HepG2 (cell line): ENCODE measurements around the gene PCGF2. TPM values are rescaled to one million over a fixed set of nuclear protein-coding genes. Genes with fewer than 3 reads are reported as not detected.

ENCODE experiments used
- DNMT3B ChIP-seq: conservative IDR thresholded peaks from 2 replicates; pipeline ENCODE4 v1.6.1; 2016; ENCODE audit warnings: missing biosample characterization, control low read depth
- FIP1L1 ChIP-seq: fragments of 200-400 bp; formaldehyde crosslinking; IDR thresholded peaks from 2 replicates; pipeline ENCODE4 v1.6.1; 2018; ENCODE audit warnings: low read depth, mild to moderate bottlenecking, low read length, moderate library complexity, borderline replicate concordance; ENCODE audit not compliant: insufficient read depth
- GATAD1 ChIP-seq: IDR thresholded peaks from 2 replicates; pipeline ENCODE4 v1.6.1; 2016; ENCODE audit warnings: missing genetic modification reagents, missing compliant biosample characterization
- HIVEP1 ChIP-seq: sonication (generic); formaldehyde crosslinking; IDR thresholded peaks from 2 replicates; pipeline ENCODE4 v1.4.0; 2020; ENCODE audit warnings: mild to moderate bottlenecking, missing genetic modification reagents
- HMGXB3 ChIP-seq: sonication (generic); formaldehyde crosslinking; IDR thresholded peaks from 2 replicates; pipeline ENCODE4 v1.4.0; 2020; ENCODE audit warnings: missing genetic modification reagents, borderline replicate concordance
- HOXA7 ChIP-seq: sonication (generic); formaldehyde crosslinking; IDR thresholded peaks from 2 replicates; pipeline ENCODE4 v1.8.1; 2022; ENCODE audit warnings: mild to moderate bottlenecking, missing genetic modification reagents, moderate library complexity
- KDM5A ChIP-seq: fragments of 200-600 bp; sonication (generic); IDR thresholded peaks from 2 replicates; pipeline ENCODE4 v1.7.0; 2018; ENCODE audit warnings: antibody characterized with exemption, mild to moderate bottlenecking, low read length, borderline replicate concordance
- NFRKB ChIP-seq: fragments of 450-650 bp; IDR thresholded peaks from 2 replicates; pipeline ENCODE4 v1.6.1; 2017
- SRF ChIP-seq: IDR thresholded peaks from 2 replicates; pipeline ENCODE4 v1.6.1; 2011; ENCODE audit warnings: mild to moderate bottlenecking, low read depth, low read length, moderate library complexity
- TERF1 ChIP-seq: sonication (generic); formaldehyde crosslinking; IDR thresholded peaks from 2 replicates; pipeline ENCODE4 v1.8.0; 2022; ENCODE audit warnings: mild to moderate bottlenecking, missing genetic modification reagents, moderate library complexity
- YEATS4 ChIP-seq: sonication (generic); formaldehyde crosslinking; IDR thresholded peaks from 2 replicates; pipeline ENCODE4 v1.4.0; 2020; ENCODE audit warnings: missing genetic modification reagents, borderline replicate concordance
- ZNF556 ChIP-seq: sonication (generic); formaldehyde crosslinking; IDR thresholded peaks from 2 replicates; pipeline ENCODE4 v1.4.0; 2020; ENCODE audit warnings: mild to moderate bottlenecking, missing genetic modification reagents, borderline replicate concordance
- ZNF839 ChIP-seq: sonication (generic); formaldehyde crosslinking; IDR thresholded peaks from 2 replicates; pipeline ENCODE4 v1.4.0; 2020; ENCODE audit warnings: missing genetic modification reagents, mild to moderate bottlenecking, borderline replicate concordance
- polyA plus RNA-seq, 8 experiments: library from polyadenylated mRNA; depleted of rRNA in 3 of 8; stranded (reverse) in 7 of 8; unstranded in 1 of 8; fragments of >200 nt; fragmentation: Illumina TruSeq in 4 of 8; extraction: Trizol in 4 of 8; gene quantifications; 2 replicates each; pipeline versions ENCODE4 v1.2.1 to v1.2.3, GENCODE V29; 2011 to 2016; ENCODE audit warnings: low read depth in 4 of 8, missing spikeins in 1 of 8, mixed read lengths in 1 of 8; ENCODE audit not compliant: insufficient read depth in 1 of 8
- total RNA-seq, 5 experiments: library from RNA; depleted of rRNA; stranded (reverse); fragments of >200 nt; fragmentation: Illumina TruSeq; extraction: Trizol; gene quantifications; 2 replicates each; pipeline ENCODE4 v1.2.3, GENCODE V29; 2016; ENCODE audit warnings: low read depth in 1 of 5
- TF ChIP-seq, protein P1 (sequence below): sonication (generic); formaldehyde crosslinking; IDR thresholded peaks from 2 replicates; pipeline ENCODE4 v1.8.0; 2022; ENCODE audit warnings: mild to moderate bottlenecking, missing genetic modification reagents; ENCODE audit not compliant: insufficient replicate concordance
- TF ChIP-seq, protein P2 (sequence below): IDR thresholded peaks from 2 replicates; pipeline ENCODE4 v1.6.1; 2012; ENCODE audit warnings: low read depth, low read length, improper control_type of control experiment
- TF ChIP-seq, protein P3 (sequence below): sonication (generic); formaldehyde crosslinking; IDR thresholded peaks from 2 replicates; pipeline ENCODE4 v1.8.0; 2022; ENCODE audit warnings: missing genetic modification reagents, mild to moderate bottlenecking, borderline replicate concordance
- TF ChIP-seq, protein P4 (sequence below): sonication (generic); formaldehyde crosslinking; IDR thresholded peaks from 2 replicates; pipeline ENCODE4 v1.8.1; 2023; ENCODE audit warnings: mild to moderate bottlenecking, missing genetic modification reagents

The PCGF2 gene
- total and polyA plus RNA-seq, 2 of the 13 experiments (the other 11 are each of a cell fraction or from before 2014, with no cell fraction given), result 11.6 to 29.4 TPM

- TF ChIP-seq NFRKB (no peak), SRF (no peak), HMGXB3 (CRISPR knock-in tag) (peak; percentile 53; the same call in 1 of the 2 replicates), FIP1L1 (peak; percentile 90; the same call in 1 of the 2 replicates), HOXA7 (CRISPR knock-in tag) (no peak), KDM5A (no peak), HIVEP1 (CRISPR knock-in tag) (no peak), ZNF839 (CRISPR knock-in tag) (peak; percentile 95), DNMT3B (CRISPR knock-in tag) (no peak), YEATS4 (CRISPR knock-in tag) (peak; percentile 85), GATAD1 (no peak), TERF1 (CRISPR knock-in tag) (no peak), ZNF556 (CRISPR knock-in tag) (peak; percentile 21; the same call in 1 of the 2 replicates)
- TF ChIP-seq, protein P1, sequence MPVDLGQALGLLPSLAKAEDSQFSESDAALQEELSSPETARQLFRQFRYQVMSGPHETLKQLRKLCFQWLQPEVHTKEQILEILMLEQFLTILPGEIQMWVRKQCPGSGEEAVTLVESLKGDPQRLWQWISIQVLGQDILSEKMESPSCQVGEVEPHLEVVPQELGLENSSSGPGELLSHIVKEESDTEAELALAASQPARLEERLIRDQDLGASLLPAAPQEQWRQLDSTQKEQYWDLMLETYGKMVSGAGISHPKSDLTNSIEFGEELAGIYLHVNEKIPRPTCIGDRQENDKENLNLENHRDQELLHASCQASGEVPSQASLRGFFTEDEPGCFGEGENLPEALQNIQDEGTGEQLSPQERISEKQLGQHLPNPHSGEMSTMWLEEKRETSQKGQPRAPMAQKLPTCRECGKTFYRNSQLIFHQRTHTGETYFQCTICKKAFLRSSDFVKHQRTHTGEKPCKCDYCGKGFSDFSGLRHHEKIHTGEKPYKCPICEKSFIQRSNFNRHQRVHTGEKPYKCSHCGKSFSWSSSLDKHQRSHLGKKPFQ (CRISPR knock-in tag), result no peak
- TF ChIP-seq, protein P2, sequence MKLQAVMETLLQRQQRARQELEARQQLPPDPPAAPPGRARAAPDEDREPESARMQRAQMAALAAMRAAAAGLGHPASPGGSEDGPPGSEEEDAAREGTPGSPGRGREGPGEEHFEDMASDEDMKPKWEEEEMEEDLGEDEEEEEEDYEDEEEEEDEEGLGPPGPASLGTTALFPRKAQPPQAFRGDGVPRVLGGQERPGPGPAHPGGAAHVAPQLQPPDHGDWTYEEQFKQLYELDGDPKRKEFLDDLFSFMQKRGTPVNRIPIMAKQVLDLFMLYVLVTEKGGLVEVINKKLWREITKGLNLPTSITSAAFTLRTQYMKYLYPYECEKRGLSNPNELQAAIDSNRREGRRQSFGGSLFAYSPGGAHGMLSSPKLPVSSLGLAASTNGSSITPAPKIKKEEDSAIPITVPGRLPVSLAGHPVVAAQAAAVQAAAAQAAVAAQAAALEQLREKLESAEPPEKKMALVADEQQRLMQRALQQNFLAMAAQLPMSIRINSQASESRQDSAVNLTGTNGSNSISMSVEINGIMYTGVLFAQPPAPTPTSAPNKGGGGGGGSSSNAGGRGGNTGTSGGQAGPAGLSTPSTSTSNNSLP, result no peak
- TF ChIP-seq, protein P3, sequence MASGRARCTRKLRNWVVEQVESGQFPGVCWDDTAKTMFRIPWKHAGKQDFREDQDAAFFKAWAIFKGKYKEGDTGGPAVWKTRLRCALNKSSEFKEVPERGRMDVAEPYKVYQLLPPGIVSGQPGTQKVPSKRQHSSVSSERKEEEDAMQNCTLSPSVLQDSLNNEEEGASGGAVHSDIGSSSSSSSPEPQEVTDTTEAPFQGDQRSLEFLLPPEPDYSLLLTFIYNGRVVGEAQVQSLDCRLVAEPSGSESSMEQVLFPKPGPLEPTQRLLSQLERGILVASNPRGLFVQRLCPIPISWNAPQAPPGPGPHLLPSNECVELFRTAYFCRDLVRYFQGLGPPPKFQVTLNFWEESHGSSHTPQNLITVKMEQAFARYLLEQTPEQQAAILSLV, result peak; percentile 68; the same call in 1 of the 2 replicates
- TF ChIP-seq, protein P4, sequence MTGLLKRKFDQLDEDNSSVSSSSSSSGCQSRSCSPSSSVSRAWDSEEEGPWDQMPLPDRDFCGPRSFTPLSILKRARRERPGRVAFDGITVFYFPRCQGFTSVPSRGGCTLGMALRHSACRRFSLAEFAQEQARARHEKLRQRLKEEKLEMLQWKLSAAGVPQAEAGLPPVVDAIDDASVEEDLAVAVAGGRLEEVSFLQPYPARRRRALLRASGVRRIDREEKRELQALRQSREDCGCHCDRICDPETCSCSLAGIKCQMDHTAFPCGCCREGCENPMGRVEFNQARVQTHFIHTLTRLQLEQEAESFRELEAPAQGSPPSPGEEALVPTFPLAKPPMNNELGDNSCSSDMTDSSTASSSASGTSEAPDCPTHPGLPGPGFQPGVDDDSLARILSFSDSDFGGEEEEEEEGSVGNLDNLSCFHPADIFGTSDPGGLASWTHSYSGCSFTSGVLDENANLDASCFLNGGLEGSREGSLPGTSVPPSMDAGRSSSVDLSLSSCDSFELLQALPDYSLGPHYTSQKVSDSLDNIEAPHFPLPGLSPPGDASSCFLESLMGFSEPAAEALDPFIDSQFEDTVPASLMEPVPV (CRISPR knock-in tag), result no peak
Measured at GRCh38 chr17:38729886-38730525, 18.1 kb downstream of the PCGF2 start, which contains the start of gene CISD3 (continued).
